K562 (cell line): ENCODE data around the gene YTHDF1. TPM values are rescaled to one million over a fixed set of nuclear protein-coding genes. Genes with fewer than 3 reads are reported as not detected.

ENCODE experiments used
- ATAC-seq: fragments of 200-7000 bp; cut with Tn5 transposase; 3 replicates; pipeline ENCODE4 v1.9.1; 2020; ENCODE audit warnings: moderate library complexity
- BruUV-seq: library from RNA; stranded (reverse); fragments of 400-500 nt; replicated peaks from 2 replicates; lab custom pipeline; 2021; lab: Mats Ljungman, UMichigan
- CTCF ChIA-PET: fragments of 300-600 bp; formaldehyde crosslinking; extraction: SDS; loops from one replicate; lab custom pipeline; 2021; ENCODE audit warnings: low intra/inter-chr PET ratio; lab: Yijun Ruan, JAX
- POLR2A ChIA-PET: fragments of 300-600, 350-650 bp; sonication (Branson Sonifier 250); formaldehyde crosslinking; extraction: SDS; loops from one replicate; lab custom pipeline; 2021; ENCODE audit warnings: antibody characterized with exemption, inconsistent platforms; lab: Yijun Ruan, JAX
- DNase-seq, 4 experiments: peaks; one replicate each; pipeline versions ENCODE4 v3.0.0 to v3.0.0-alpha.2; 2011 to 2018; ENCODE audit warnings: low spot score in 3 of 4, mixed read lengths in 3 of 4; ENCODE audit errors: extremely low read depth in 1 of 4
- FAIRE-seq: peaks from 2 replicates; lab custom pipeline; 2011; peaks lifted over from hg19 to GRCh38; lab: Jason Lieb, UNC
- H2AFZ ChIP-seq: 2 replicates; pipeline ENCODE4 v1.6.0; 2011; ENCODE audit warnings: low read depth, low read length, control low read depth, inconsistent platforms
- H3K27ac ChIP-seq: fragments of 200-600 bp; 3 replicates; pipeline ENCODE4 v1.8.0; 2011; ENCODE audit warnings: low read depth, mild to moderate bottlenecking, control low read depth, inconsistent platforms, low read length, moderate library complexity, mixed read lengths; ENCODE audit errors: extremely low read depth
- H3K27me3 ChIP-seq, 2 experiments: fragments of 300-600 bp in 1 of 2; 2 replicates in 1 of 2; 3 replicates in 1 of 2; pipeline versions ENCODE4 v1.6.0 to v1.8.0; 2011; ENCODE audit warnings: inconsistent platforms in 2 of 2, low read length in 2 of 2, mild to moderate bottlenecking in 1 of 2, mixed read lengths in 1 of 2, moderate library complexity in 1 of 2; ENCODE audit not compliant: control insufficient read depth in 2 of 2, insufficient read depth in 2 of 2
- H3K36me3 ChIP-seq: fragments of 300-600 bp; 3 replicates; pipeline ENCODE4 v1.8.0; 2011; ENCODE audit warnings: mild to moderate bottlenecking, low read length, inconsistent platforms; ENCODE audit not compliant: control insufficient read depth, insufficient read depth
- H3K4me1 ChIP-seq, 2 experiments: fragments of 200-600 bp in 1 of 2; replicated peaks in 1 of 2; 2 replicates in 1 of 2; 3 replicates in 1 of 2; pipeline versions ENCODE4 v1.5.1 to v1.8.0; 2011; ENCODE audit warnings: inconsistent platforms in 2 of 2, low read length in 2 of 2, mild to moderate bottlenecking in 1 of 2, mixed read lengths in 1 of 2, moderate library complexity in 1 of 2; ENCODE audit not compliant: control insufficient read depth in 2 of 2, insufficient read depth in 2 of 2
- H3K4me2 ChIP-seq: 2 replicates; pipeline ENCODE4 v1.6.1; 2011; ENCODE audit warnings: low read length, control low read depth, inconsistent platforms, mixed read lengths; ENCODE audit not compliant: insufficient read depth
- H3K4me3 ChIP-seq: fragments of 200-600 bp; sonication (generic), shearing (Covaris generic); 2 replicates; pipeline ENCODE4 v1.5.1; 2016; ENCODE audit warnings: control low read depth, inconsistent platforms
- H3K79me2 ChIP-seq: fragments of 200-600 bp; 3 replicates; pipeline ENCODE4 v1.8.0; 2011; ENCODE audit warnings: low read length, inconsistent platforms; ENCODE audit not compliant: control insufficient read depth, insufficient read depth
- H3K9ac ChIP-seq, 2 experiments: 2 replicates each; pipeline versions ENCODE4 v1.6.0 to v1.6.1; 2011; ENCODE audit warnings: low read depth in 2 of 2, low read length in 2 of 2, control low read depth in 1 of 2, inconsistent platforms in 1 of 2, mild to moderate bottlenecking in 1 of 2, mixed read lengths in 1 of 2; ENCODE audit not compliant: insufficient read depth in 1 of 2
- H3K9me1 ChIP-seq: one replicate; pipeline ENCODE4 v1.6.0; 2011; ENCODE audit warnings: inconsistent platforms, mild to moderate bottlenecking, low read length, moderate library complexity; ENCODE audit not compliant: control insufficient read depth, insufficient read depth
- H3K9me3 ChIP-seq: replicated peaks from 2 replicates; pipeline ENCODE4 v1.5.1; 2011; ENCODE audit warnings: low read depth, low read length, inconsistent platforms; ENCODE audit not compliant: control insufficient read depth, insufficient read depth
- H4K20me1 ChIP-seq: replicated peaks from 2 replicates; pipeline ENCODE4 v1.6.1; 2011; ENCODE audit warnings: low read length, inconsistent platforms, mixed read lengths; ENCODE audit not compliant: control insufficient read depth, insufficient read depth
- EP400 ChIP-seq: fragments of 450-650 bp; IDR thresholded peaks from 2 replicates; pipeline ENCODE4 v1.6.1; 2017; ENCODE audit warnings: antibody characterized with exemption, mild to moderate bottlenecking, moderate library complexity
- PHTF2 ChIP-seq: fragments of 250-450 bp; sonication (Bioruptor Pico); IDR thresholded peaks from 2 replicates; pipeline ENCODE4 v1.5.0; 2021; ENCODE audit warnings: mild to moderate bottlenecking
- RBM15 ChIP-seq: fragments of 200-400 bp; formaldehyde crosslinking; IDR thresholded peaks from 2 replicates; pipeline ENCODE4 v1.6.1; 2018; ENCODE audit warnings: mild to moderate bottlenecking, low read length, moderate library complexity; ENCODE audit not compliant: insufficient read depth
- RBM39 ChIP-seq: fragments of 200-400 bp; formaldehyde crosslinking; optimal IDR thresholded peaks from 2 replicates; pipeline ENCODE3; 2018; ENCODE audit warnings: low read depth, low read length
- TOE1 ChIP-seq, 2 experiments: fragments of 450-650 bp in 1 of 2; sonication (generic) in 1 of 2; formaldehyde crosslinking in 1 of 2; IDR thresholded peaks; 2 replicates each; pipeline versions ENCODE4 v1.7.1 to v1.8.0; 2016 to 2022; ENCODE audit warnings: borderline replicate concordance in 2 of 2, mild to moderate bottlenecking in 2 of 2, antibody characterized with exemption in 1 of 2, inconsistent platforms in 1 of 2, low read depth in 1 of 2, missing genetic modification reagents in 1 of 2, moderate library complexity in 1 of 2
- WHSC1 ChIP-seq: IDR thresholded peaks from one replicate; pipeline ENCODE4 v1.6.1; 2012; ENCODE audit warnings: low read length, control low read depth, inconsistent platforms
- ZNF444 ChIP-seq: fragments of 250-450 bp; sonication (Bioruptor Pico); IDR thresholded peaks from 2 replicates; pipeline ENCODE4 v1.4.0; 2020; ENCODE audit warnings: mild to moderate bottlenecking, moderate library complexity
- WGBS: fragments of 100-300 bp; shearing (Covaris generic); methylation state at CpG from one replicate; pipeline ENCODE4 v1.1.6; 2016; ENCODE audit warnings: low coverage, mixed read lengths; ENCODE audit not compliant: insufficient coverage; ENCODE audit errors: missing lambda C conversion rate; 5-methylcytosine and 5-hydroxymethylcytosine counted together
- in situ Hi-C: fragments of 300-500 bp; cut with MboI; formaldehyde crosslinking; loops from 4 replicates; pipeline ENCODE4 v1.15.0; 2018; ENCODE audit warnings: inconsistent platforms, mixed read lengths
- intact Hi-C: fragments of 100-400 bp; cut with micrococcal nuclease; formaldehyde crosslinking; loops from 2 replicates; pipeline ENCODE4 v1.14.2; 2022
- polyA plus RNA-seq, 8 experiments: library from polyadenylated mRNA; depleted of rRNA in 4 of 8; stranded (reverse) in 5 of 8; unstranded in 3 of 8; fragments of >200 nt; fragmentation: Nextera tagmentation in 2 of 8; fragmentation: Illumina TruSeq in 1 of 8; extraction: Ambion mirVana in 2 of 8; extraction: Trizol in 1 of 8; gene quantifications; 2 replicates each; pipeline versions ENCODE4 v1.2.1 to v1.2.3, GENCODE V29; 2011 to 2014; ENCODE audit warnings: inconsistent platforms in 1 of 8, missing spikeins in 1 of 8
- total RNA-seq, 7 experiments: library from RNA; depleted of rRNA in 6 of 7; stranded (reverse); fragments of >200 nt in 6 of 7; fragmentation: Illumina TruSeq in 2 of 7; extraction: Trizol in 2 of 7; gene quantifications; 2 replicates each; pipeline versions ENCODE4 v1.2.1 to v1.2.3, GENCODE V29; 2011 to 2021; ENCODE audit warnings: low replicate concordance in 1 of 7

The YTHDF1 gene
- total and polyA plus RNA-seq, 9 of the 15 experiments (the other 6 are each of a cell fraction or from before 2014, with no cell fraction given): 10.1 to 42.4 (median 27.8) TPM

GRCh38 chr20:63188641-63189321 lies 27.1 kb downstream of the YTHDF1 start (continued):
- no peak for TF ChIP-seq EP400
- no peak for TF ChIP-seq PHTF2 (CRISPR knock-in tag)
- no peak for TF ChIP-seq ZNF444 (CRISPR knock-in tag)

GRCh38 chr20:63188159-63188442 lies 27.8 kb downstream of the YTHDF1 start:
- Histone ChIP-seq H3K9ac (peak overlapping the region in 1 of 2 experiments; percentile 35; a peak in 1 of 4 replicates), H2AFZ (no peak overlapping the region), H3K79me2 (no peaks in the 10 kb centered on the region), H3K4me2 (no peak overlapping the region), H3K4me1 (peaks cover 0 to 10% of the 10 kb centered on the region in 2 experiments; a peak in 1 of 5 replicates), H4K20me1 (peaks cover 20% of the 10 kb centered on the region; the same call in 1 of the 2 replicates), H3K9me1 (no peaks in the 10 kb centered on the region), H3K9me3 (peaks cover 15% of the 10 kb centered on the region), H3K36me3 (no peaks in the 10 kb centered on the region), H3K4me3 (no peak overlapping the region), H3K27me3 (peaks cover 0 to 5% of the 10 kb centered on the region in 2 experiments; a peak in 1 of 5 replicates), H3K27ac (no peak overlapping the region)
- ATAC-seq: no peak
- in situ Hi-C loops: no loop called here
- no peak for FAIRE-seq
- no TSS peak for BruUV-seq
- DNase-seq: no peak
- intact Hi-C loops: no loop called here
- POLR2A ChIA-PET: interaction anchor here (0.8 kb wide), 1 partner anchor 24 kb away, joined by 3 read pairs; no protein-coding TSS in a partner anchor
- no peak for TF ChIP-seq WHSC1
- TF ChIP-seq TOE1 (IDR thresholded peaks at IDR 0.05; ENCODE audit: borderline replicate concordance): no peak
- TF ChIP-seq TOE1 (CRISPR knock-in tag; IDR thresholded peaks at IDR 0.05; ENCODE audit: borderline replicate concordance, low read depth): no peak
- TF ChIP-seq RBM15: no peak
- TF ChIP-seq RBM39: no peak
- 11% methylated on average over 11 of the region's 13 CpGs for WGBS
- CTCF ChIA-PET: no interaction called here
